GM12801 (cell line): ENCODE measurements around the gene TRIM46.

Experiments used
- CTCF ChIP-seq: IDR thresholded peaks from one replicate; pipeline ENCODE4 v1.5.1; 2011; ENCODE audit warnings: control low read depth; ENCODE audit not compliant: insufficient read length; ENCODE audit errors: extremely low read depth

The TRIM46 gene

GRCh38 chr1:155181371-155182051, 7.9 kb downstream of the TRIM46 start:
- no peak for TF ChIP-seq CTCF

GRCh38 chr1:155182052-155182550, 8.5 kb downstream of the TRIM46 start:
- no peak for TF ChIP-seq CTCF

GRCh38 chr1:155183775-155184221, 10.1 kb downstream of the TRIM46 start:
- TF ChIP-seq CTCF: no peak

- TF ChIP-seq CTCF: no peak
These were observed 10.7 kb downstream of the TRIM46 start for GRCh38 chr1:155184351-155184811.

- TF ChIP-seq CTCF: no peak
These were observed 11.5 kb downstream of the TRIM46 start for GRCh38 chr1:155184835-155185782.

- no peak for TF ChIP-seq CTCF
These were observed 12.1 kb downstream of the TRIM46 start for GRCh38 chr1:155185783-155186066.

- no peak for TF ChIP-seq CTCF
These were observed 12.6 kb downstream of the TRIM46 start for GRCh38 chr1:155186067-155186793.
